SK-N-SH (cell line): Measurements from ENCODE around the gene MANBA. TPM values are rescaled to one million over a fixed set of nuclear protein-coding genes. Genes with fewer than 3 reads are reported as not detected.
"Not testable (repeated sequence)": the region's sequence is repeated elsewhere in the genome, so short reads cannot be mapped to it uniquely, and the experiment has no call there.

Experiments used
- CTCF ChIA-PET: fragments of 300-600, 350-600 bp; formaldehyde crosslinking; extraction: SDS; loops from one replicate; lab custom pipeline; 2021; lab: Yijun Ruan, JAX
- POLR2A ChIA-PET: fragments of 350-600 bp; sonication (Branson Sonifier 250); formaldehyde crosslinking; extraction: SDS; loops from one replicate; lab custom pipeline; 2020; ENCODE audit warnings: antibody characterized with exemption, inconsistent platforms; lab: Yijun Ruan, JAX
- DNase-seq: peaks from one replicate; pipeline ENCODE4 v3.0.0; 2012
- H2AFZ ChIP-seq: fragments of 200-600 bp; sonication (generic); 2 replicates; pipeline ENCODE4 v1.8.1; 2016; ENCODE audit warnings: antibody characterized with exemption, mild to moderate bottlenecking, low read depth
- H3F3A ChIP-seq: fragments of 200-600 bp; sonication (generic); replicated peaks from 2 replicates; pipeline ENCODE3; 2016; ENCODE audit warnings: antibody characterized with exemption, mild to moderate bottlenecking; ENCODE audit not compliant: insufficient read depth
- H3K27ac ChIP-seq, 2 experiments: fragments of 200-500 bp in 1 of 2; fragments of 200-600 bp in 1 of 2; sonication (Bioruptor generic) in 1 of 2; sonication (generic), shearing (Covaris generic) in 1 of 2; 2 replicates each; pipeline versions ENCODE4 v1.5.1 to v1.6.1; 2014 to 2016; ENCODE audit warnings: low read depth in 2 of 2, inconsistent platforms in 1 of 2, low read length in 1 of 2, mild to moderate bottlenecking in 1 of 2, mixed read lengths in 1 of 2
- H3K27me3 ChIP-seq: fragments of 200-600 bp; sonication (generic), shearing (Covaris generic); 2 replicates; pipeline ENCODE4 v1.6.1; 2016; ENCODE audit warnings: mixed run types; ENCODE audit not compliant: insufficient read depth
- H3K36me3 ChIP-seq, 2 experiments: fragments of 200-500 bp in 1 of 2; fragments of 200-600 bp in 1 of 2; sonication (Bioruptor generic) in 1 of 2; sonication (generic) in 1 of 2; replicated peaks in 1 of 2; 2 replicates each; pipeline versions ENCODE3 to v1.5.1; 2014 to 2016; ENCODE audit warnings: low read length in 1 of 2, mild to moderate bottlenecking in 1 of 2; ENCODE audit not compliant: insufficient read depth in 2 of 2, control insufficient read depth in 1 of 2
- H3K4me1 ChIP-seq, 2 experiments: fragments of 200-500 bp in 1 of 2; fragments of 200-600 bp in 1 of 2; sonication (Bioruptor generic) in 1 of 2; sonication (generic), shearing (Covaris generic) in 1 of 2; 2 replicates each; pipeline versions ENCODE4 v1.5.1 to v1.6.1; 2014 to 2016; ENCODE audit warnings: low read depth in 1 of 2, low read length in 1 of 2, mixed run types in 1 of 2; ENCODE audit not compliant: insufficient read depth in 2 of 2, control insufficient read depth in 1 of 2
- H3K4me2 ChIP-seq: fragments of 200-600 bp; sonication (generic), shearing (Covaris generic); 2 replicates; pipeline ENCODE4 v1.6.1; 2017; ENCODE audit warnings: mixed run types
- H3K4me3 ChIP-seq, 2 experiments: fragments of 200-500 bp in 1 of 2; fragments of 200-600 bp in 1 of 2; sonication (Bioruptor generic) in 1 of 2; sonication (generic), shearing (Covaris generic) in 1 of 2; 2 replicates each; pipeline versions ENCODE4 v1.5.1 to v1.8.1; 2014 to 2016; ENCODE audit warnings: low read depth in 2 of 2, inconsistent platforms in 1 of 2, low read length in 1 of 2, mild to moderate bottlenecking in 1 of 2, mixed read lengths in 1 of 2, moderate library complexity in 1 of 2
- H3K79me2 ChIP-seq: fragments of 200-600 bp; sonication (generic); 2 replicates; pipeline ENCODE4 v1.8.1; 2017; ENCODE audit warnings: mild to moderate bottlenecking; ENCODE audit not compliant: insufficient read depth
- H3K9ac ChIP-seq: fragments of 200-600 bp; sonication (generic); 2 replicates; pipeline ENCODE4 v1.6.1; 2017; ENCODE audit warnings: mixed run types
- H3K9me2 ChIP-seq: fragments of 200-600 bp; sonication (generic); 2 replicates; pipeline ENCODE4 v1.6.1; 2017; ENCODE audit warnings: mixed run types
- H3K9me3 ChIP-seq: fragments of 200-600 bp; sonication (generic); 2 replicates; pipeline ENCODE4 v1.6.1; 2017; ENCODE audit warnings: mixed run types, mild to moderate bottlenecking, moderate library complexity
- H4K20me1 ChIP-seq: fragments of 200-600 bp; sonication (generic); 2 replicates; pipeline ENCODE4 v1.6.1; 2017; ENCODE audit warnings: mild to moderate bottlenecking, mixed run types; ENCODE audit not compliant: insufficient read depth
- FOSL2 ChIP-seq: IDR thresholded peaks from 2 replicates; pipeline ENCODE4 v1.4.0; 2012; ENCODE audit warnings: low read depth, mild to moderate bottlenecking, moderate library complexity, borderline replicate concordance
- GABPA ChIP-seq: IDR thresholded peaks from 2 replicates; pipeline ENCODE4 v1.4.0; 2012; ENCODE audit warnings: low read depth, mild to moderate bottlenecking
- JUND ChIP-seq: IDR thresholded peaks from 2 replicates; pipeline ENCODE4 v1.4.0; 2012
- MXI1 ChIP-seq: IDR thresholded peaks from 2 replicates; pipeline ENCODE4 v1.6.1; 2012; ENCODE audit warnings: mild to moderate bottlenecking, low read depth, low read length, improper control_type of control experiment
- RAD21 ChIP-seq: IDR thresholded peaks from 2 replicates; pipeline ENCODE4 v1.6.1; 2012; ENCODE audit warnings: mild to moderate bottlenecking, low read length
- RFX5 ChIP-seq: IDR thresholded peaks from 2 replicates; pipeline ENCODE4 v1.6.1; 2012; ENCODE audit warnings: mild to moderate bottlenecking, improper control_type of control experiment, low read length
- RXRA ChIP-seq: IDR thresholded peaks from 2 replicates; pipeline ENCODE4 v1.4.0; 2012; ENCODE audit warnings: low read depth, mild to moderate bottlenecking, borderline replicate concordance
- SIN3A ChIP-seq: IDR thresholded peaks from 2 replicates; pipeline ENCODE4 v1.6.1; 2012; ENCODE audit warnings: low read depth, mild to moderate bottlenecking, low read length, moderate library complexity, borderline replicate concordance
- TAF1 ChIP-seq: IDR thresholded peaks from 2 replicates; pipeline ENCODE4 v1.6.1; 2012; ENCODE audit warnings: low read depth, mild to moderate bottlenecking, low read length, moderate library complexity, borderline replicate concordance
- ZBTB33 ChIP-seq: IDR thresholded peaks from 2 replicates; pipeline ENCODE4 v1.4.0; 2012; ENCODE audit warnings: low read depth, borderline replicate concordance
- WGBS: methylation state at CpG from one replicate; pipeline ENCODE4 v1.1.6; 2017; ENCODE audit warnings: low lambda C conversion rate; 5-methylcytosine and 5-hydroxymethylcytosine counted together
- polyA plus RNA-seq, 3 experiments: library from polyadenylated mRNA; depleted of rRNA; stranded (reverse); fragments of >200 nt; gene quantifications; 2 replicates each; pipeline ENCODE4 v1.2.3, GENCODE V29; 2012
- TF ChIP-seq, protein P1 (sequence below): IDR thresholded peaks from 2 replicates; pipeline ENCODE4 v1.4.0; 2012; ENCODE audit warnings: low read depth
- TF ChIP-seq, protein P2 (sequence below): fragments of 150-350 bp; IDR thresholded peaks from 2 replicates; pipeline ENCODE4 v1.6.1; 2017; ENCODE audit warnings: antibody characterized with exemption, low read length, low read depth, borderline replicate concordance

Gene MANBA
- polyA plus RNA-seq, 1 of the 3 experiments (the other 2 are of a cell fraction), result 13.4 TPM

- peaks cover 0 to 11% of the 10 kb centered on the region in 2 experiments for H3K36me3 ChIP-seq
- POLR2A ChIA-PET, result not testable (repeated sequence)
- WGBS, result 96% methylated on average over 1 of the region's 1 CpG
Observed at GRCh38 chr4:102709060-102709459, 51.7 kb downstream of the MANBA start.

GRCh38 chr4:102707150-102707549 lies 53.6 kb downstream of the MANBA start:
- H3K27me3 ChIP-seq, result no peaks in the 10 kb centered on the region
- H2AFZ ChIP-seq, result no peak overlapping the region
- no peak overlapping the region for H3K4me2 ChIP-seq
- H4K20me1 ChIP-seq, result no peaks in the 10 kb centered on the region
- no peaks in the 10 kb centered on the region for H3K4me1 ChIP-seq
- no peak for DNase-seq
- no peaks in the 10 kb centered on the region for H3K9me2 ChIP-seq
- 67% methylated on average over 1 of the region's 1 CpG for WGBS
- H3F3A ChIP-seq, result no peaks in the 10 kb centered on the region
- H3K4me3 ChIP-seq, result no peak overlapping the region
- ChIA-PET POLR2A (no interaction called here), CTCF (no interaction called here)
- H3K9ac ChIP-seq, result no peak overlapping the region
- no peak overlapping the region for H3K27ac ChIP-seq
- TF ChIP-seq MXI1 (no peak), FOSL2 (no peak), RFX5 (no peak)
- TF ChIP-seq, protein P1, sequence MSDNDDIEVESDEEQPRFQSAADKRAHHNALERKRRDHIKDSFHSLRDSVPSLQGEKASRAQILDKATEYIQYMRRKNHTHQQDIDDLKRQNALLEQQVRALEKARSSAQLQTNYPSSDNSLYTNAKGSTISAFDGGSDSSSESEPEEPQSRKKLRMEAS, result no peak
- H3K36me3 ChIP-seq, result peaks cover 0 to 11% of the 10 kb centered on the region in 2 experiments
- H3K9me3 ChIP-seq, result no peaks in the 10 kb centered on the region
- H3K79me2 ChIP-seq, result no peaks in the 10 kb centered on the region

More at GRCh38 chr4:102709060-102709459, 51.7 kb downstream of the MANBA start:
- H3K9ac ChIP-seq, CTCF ChIA-PET, H3F3A ChIP-seq, DNase-seq, H3K9me2 ChIP-seq, H3K27me3 ChIP-seq, H4K20me1 ChIP-seq, H3K4me1 ChIP-seq, H2AFZ ChIP-seq, H3K4me2 ChIP-seq, H3K79me2 ChIP-seq, H3K4me3 ChIP-seq, H3K9me3 ChIP-seq, H3K27ac ChIP-seq: not testable (repeated sequence)

- no peaks in the 10 kb centered on the region for H3K9me3 ChIP-seq
- H4K20me1 ChIP-seq, result no peaks in the 10 kb centered on the region
- H3K4me2 ChIP-seq, result no peak overlapping the region
- ChIA-PET CTCF (interaction anchor here (0.6 kb wide), 1 partner anchor 14 kb away, joined by 3 read pairs; no protein-coding TSS in a partner anchor), POLR2A (no interaction called here)
- no peak overlapping the region for H3K4me3 ChIP-seq
- no peaks in the 10 kb centered on the region for H3F3A ChIP-seq
- H3K9ac ChIP-seq, result no peak overlapping the region
- H3K9me2 ChIP-seq, result no peaks in the 10 kb centered on the region
- 100% methylated on average over 1 of the region's 1 CpG for WGBS
- H3K36me3 ChIP-seq, result peaks cover 0 to 7% of the 10 kb centered on the region in 2 experiments
- no peaks in the 10 kb centered on the region for H3K4me1 ChIP-seq
- H3K27ac ChIP-seq, result no peak overlapping the region
- TF ChIP-seq RXRA (no peak), ZBTB33 (no peak), GABPA (no peak), SIN3A (no peak), RAD21 (no peak), JUND (no peak), TAF1 (no peak)
- TF ChIP-seq, protein P2, sequence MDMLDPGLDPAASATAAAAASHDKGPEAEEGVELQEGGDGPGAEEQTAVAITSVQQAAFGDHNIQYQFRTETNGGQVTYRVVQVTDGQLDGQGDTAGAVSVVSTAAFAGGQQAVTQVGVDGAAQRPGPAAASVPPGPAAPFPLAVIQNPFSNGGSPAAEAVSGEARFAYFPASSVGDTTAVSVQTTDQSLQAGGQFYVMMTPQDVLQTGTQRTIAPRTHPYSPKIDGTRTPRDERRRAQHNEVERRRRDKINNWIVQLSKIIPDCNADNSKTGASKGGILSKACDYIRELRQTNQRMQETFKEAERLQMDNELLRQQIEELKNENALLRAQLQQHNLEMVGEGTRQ, result no peak
- H2AFZ ChIP-seq, result no peak overlapping the region
- no peak for DNase-seq
- H3K79me2 ChIP-seq, result no peaks in the 10 kb centered on the region
- H3K27me3 ChIP-seq, result no peaks in the 10 kb centered on the region
Observed at GRCh38 chr4:102705391-102705935, 55.3 kb downstream of the MANBA start.
